Measurements from ENCODE around the gene GPR68. TPM values are rescaled to one million over a fixed set of nuclear protein-coding genes. Genes with fewer than 3 reads are reported as not detected.
A peak's percentile ranks its signal among the peaks of the same experiment; 100 is the strongest.

Gene GPR68
- polyA plus RNA-seq, 1 donor (not counting 4 experiments of a cell fraction or from before 2014, with no cell fraction given), result 1.2 TPM

- H3K36me3 ChIP-seq (ENCODE audit: control insufficient read depth in 2 of 2, extremely low read depth in 1 of 2, insufficient read depth in 2 of 2, low read length in 2 of 2), result no peaks in the 10 kb centered on the region
- dilution Hi-C loops (cut with MboI; ENCODE audit: extremely low pct_ligation_motif_present, low sequenced_read_pairs), result loop anchor here (25.0 kb wide), 2 partner anchors 122 to 372 kb away; no protein-coding TSS in a partner anchor
- no peak overlapping the region for H3K27ac ChIP-seq (ENCODE audit: control insufficient read depth, insufficient read depth, low read length)
- peak overlapping the region; percentile 42 for H3K4me2 ChIP-seq (ENCODE audit: control insufficient read depth, extremely low read depth, insufficient read depth, low read depth, low read length)
- H3K9me3 ChIP-seq (ENCODE audit: control insufficient read depth, low read depth, low read length), result no peaks in the 10 kb centered on the region
- H4K20me1 ChIP-seq (ENCODE audit: control insufficient read depth, extremely low read depth, insufficient read depth, low read length), result no peaks in the 10 kb centered on the region
- no peak overlapping the region for H3K4me3 ChIP-seq (ENCODE audit: control insufficient read depth in 2 of 3, extremely low read depth in 1 of 3, insufficient read depth in 2 of 3, low read depth in 1 of 3, low read length in 3 of 3)
- H3K79me2 ChIP-seq (ENCODE audit: control insufficient read depth, insufficient read depth, low read length), result no peaks in the 10 kb centered on the region
- peaks cover 30% of the 10 kb centered on the region for H3K4me1 ChIP-seq (ENCODE audit: control insufficient read depth, extremely low read depth, insufficient read depth, low read length)
- no peak for TF ChIP-seq EZH2 (IDR thresholded peaks at IDR 0.05; ENCODE audit: low read length)
- TF ChIP-seq, protein P1, sequence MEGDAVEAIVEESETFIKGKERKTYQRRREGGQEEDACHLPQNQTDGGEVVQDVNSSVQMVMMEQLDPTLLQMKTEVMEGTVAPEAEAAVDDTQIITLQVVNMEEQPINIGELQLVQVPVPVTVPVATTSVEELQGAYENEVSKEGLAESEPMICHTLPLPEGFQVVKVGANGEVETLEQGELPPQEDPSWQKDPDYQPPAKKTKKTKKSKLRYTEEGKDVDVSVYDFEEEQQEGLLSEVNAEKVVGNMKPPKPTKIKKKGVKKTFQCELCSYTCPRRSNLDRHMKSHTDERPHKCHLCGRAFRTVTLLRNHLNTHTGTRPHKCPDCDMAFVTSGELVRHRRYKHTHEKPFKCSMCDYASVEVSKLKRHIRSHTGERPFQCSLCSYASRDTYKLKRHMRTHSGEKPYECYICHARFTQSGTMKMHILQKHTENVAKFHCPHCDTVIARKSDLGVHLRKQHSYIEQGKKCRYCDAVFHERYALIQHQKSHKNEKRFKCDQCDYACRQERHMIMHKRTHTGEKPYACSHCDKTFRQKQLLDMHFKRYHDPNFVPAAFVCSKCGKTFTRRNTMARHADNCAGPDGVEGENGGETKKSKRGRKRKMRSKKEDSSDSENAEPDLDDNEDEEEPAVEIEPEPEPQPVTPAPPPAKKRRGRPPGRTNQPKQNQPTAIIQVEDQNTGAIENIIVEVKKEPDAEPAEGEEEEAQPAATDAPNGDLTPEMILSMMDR (optimal IDR thresholded peaks at IDR 0.05 in 1 of 3, IDR thresholded peaks at IDR 0.05 in 1 of 3, conservative IDR thresholded peaks at IDR 0.05 in 1 of 3; ENCODE audit: extremely low read depth in 1 of 3, insufficient read depth in 2 of 3, low read length in 3 of 3), result no peak
- FAIRE-seq (peak; percentile 95), DNase-seq (ENCODE audit: low read depth, low spot score) (no peak)
- no peaks in the 10 kb centered on the region for H3K9me1 ChIP-seq (ENCODE audit: control insufficient read depth, extremely low read depth, insufficient read depth, low read length)
- H3K27me3 ChIP-seq (ENCODE audit: control insufficient read depth, extremely low read depth, insufficient read depth, low read length), result no peaks in the 10 kb centered on the region
- no peak overlapping the region for H2AFZ ChIP-seq (ENCODE audit: control insufficient read depth, low read length)
- no peak overlapping the region for H3K9ac ChIP-seq (ENCODE audit: control insufficient read depth, extremely low read depth, insufficient read depth, low read length)
These were observed 39.8 kb upstream of the GPR68 start for GRCh38 chr14:91284146-91284790.

- Histone ChIP-seq H3K79me2 (ENCODE audit: control insufficient read depth, insufficient read depth, low read length) (no peaks in the 10 kb centered on the region), H3K4me3 (ENCODE audit: control insufficient read depth in 2 of 3, extremely low read depth in 1 of 3, insufficient read depth in 2 of 3, low read depth in 1 of 3, low read length in 3 of 3) (no peak overlapping the region), H3K4me2 (ENCODE audit: control insufficient read depth, extremely low read depth, insufficient read depth, low read depth, low read length) (peak overlapping the region; percentile 42), H4K20me1 (ENCODE audit: control insufficient read depth, extremely low read depth, insufficient read depth, low read length) (no peaks in the 10 kb centered on the region), H3K4me1 (ENCODE audit: control insufficient read depth, extremely low read depth, insufficient read depth, low read length) (peaks cover 30% of the 10 kb centered on the region), H3K9me1 (ENCODE audit: control insufficient read depth, extremely low read depth, insufficient read depth, low read length) (no peaks in the 10 kb centered on the region), H3K27me3 (ENCODE audit: control insufficient read depth, extremely low read depth, insufficient read depth, low read length) (no peaks in the 10 kb centered on the region), H2AFZ (ENCODE audit: control insufficient read depth, low read length) (no peak overlapping the region), H3K9ac (ENCODE audit: control insufficient read depth, extremely low read depth, insufficient read depth, low read length) (no peak overlapping the region), H3K36me3 (ENCODE audit: control insufficient read depth in 2 of 2, extremely low read depth in 1 of 2, insufficient read depth in 2 of 2, low read length in 2 of 2) (no peaks in the 10 kb centered on the region), H3K27ac (ENCODE audit: control insufficient read depth, insufficient read depth, low read length) (no peak overlapping the region), H3K9me3 (ENCODE audit: control insufficient read depth, low read depth, low read length) (no peaks in the 10 kb centered on the region)
- FAIRE-seq (peak; percentile 29), DNase-seq (ENCODE audit: low read depth, low spot score) (no peak)
- TF ChIP-seq, protein P1 (optimal IDR thresholded peaks at IDR 0.05 in 1 of 3, IDR thresholded peaks at IDR 0.05 in 1 of 3, conservative IDR thresholded peaks at IDR 0.05 in 1 of 3; ENCODE audit: extremely low read depth in 1 of 3, insufficient read depth in 2 of 3, low read length in 3 of 3), result no peak
- TF ChIP-seq EZH2 (IDR thresholded peaks at IDR 0.05; ENCODE audit: low read length), result no peak
- dilution Hi-C loops (cut with MboI; ENCODE audit: extremely low pct_ligation_motif_present, low sequenced_read_pairs), result loop anchor here (25.0 kb wide), 2 partner anchors 121 to 371 kb away; no protein-coding TSS in a partner anchor
These were observed 39.2 kb upstream of the GPR68 start for GRCh38 chr14:91283666-91284065.

Data from keratinocyte (primary cell).